Parathyroid adenoma (tissue), 2 donors: ENCODE results near the gene SRGAP2C.
"Not testable (repeated sequence)": the region's sequence is repeated elsewhere in the genome, so short reads cannot be mapped to it uniquely, and the experiment has no call there.

ENCODE experiments used
- H2AFZ ChIP-seq: fragments of 300-600 bp; sonication (generic); one replicate; pipeline ENCODE4 v1.7.0; 2017; ENCODE audit warnings: antibody characterized with exemption, mild to moderate bottlenecking
- H3K27ac ChIP-seq: fragments of 300-600 bp; sonication (generic); one replicate; pipeline ENCODE4 v1.7.0; 2017
- H3K27me3 ChIP-seq: fragments of 300-600 bp; sonication (generic); one replicate; pipeline ENCODE4 v1.7.0; 2017; ENCODE audit warnings: low read length; ENCODE audit not compliant: control insufficient read depth, insufficient read depth
- H3K36me3 ChIP-seq: fragments of 300-600 bp; sonication (generic); one replicate; pipeline ENCODE4 v1.7.0; 2017; ENCODE audit warnings: low read length; ENCODE audit not compliant: control insufficient read depth, insufficient read depth
- H3K4me1 ChIP-seq: fragments of 300-600 bp; sonication (generic); one replicate; pipeline ENCODE4 v1.7.0; 2017; ENCODE audit warnings: control low read depth
- H3K4me2 ChIP-seq: fragments of 300-600 bp; sonication (generic); one replicate; pipeline ENCODE4 v1.7.0; 2017; ENCODE audit warnings: low read length
- H3K4me3 ChIP-seq: fragments of 300-600 bp; sonication (generic); one replicate; pipeline ENCODE4 v1.7.0; 2017; ENCODE audit warnings: low read depth, low read length
- H3K79me2 ChIP-seq: fragments of 300-600 bp; sonication (generic); one replicate; pipeline ENCODE4 v1.7.0; 2017; ENCODE audit warnings: control low read depth
- H3K9ac ChIP-seq: fragments of 300-600 bp; sonication (generic); one replicate; pipeline ENCODE4 v1.7.0; 2017; ENCODE audit warnings: mild to moderate bottlenecking
- H3K9me3 ChIP-seq: fragments of 300-600 bp; sonication (generic); one replicate; pipeline ENCODE4 v1.7.0; 2017; ENCODE audit warnings: low read length; ENCODE audit not compliant: control insufficient read depth
- donor health status: primary hyperparathyroidism.

The SRGAP2C gene

GRCh38 chr1:121316081-121316480 is 131.3 kb downstream of the SRGAP2C start:
- not testable (repeated sequence) for H2AFZ ChIP-seq, H3K4me3 ChIP-seq

GRCh38 chr1:121317491-121318468 is 133.0 kb downstream of the SRGAP2C start:
- not testable (repeated sequence) for H3K9ac ChIP-seq, H3K27ac ChIP-seq, H3K36me3 ChIP-seq, H3K4me3 ChIP-seq, H3K79me2 ChIP-seq, H3K4me1 ChIP-seq, H3K9me3 ChIP-seq, H3K27me3 ChIP-seq, H2AFZ ChIP-seq, H3K4me2 ChIP-seq

More at GRCh38 chr1:121316081-121316480, 131.3 kb downstream of the SRGAP2C start:
- H3K79me2 ChIP-seq, H3K27ac ChIP-seq, H3K27me3 ChIP-seq, H3K4me1 ChIP-seq, H3K9ac ChIP-seq, H3K4me2 ChIP-seq, H3K9me3 ChIP-seq, H3K36me3 ChIP-seq: not testable (repeated sequence)

GRCh38 chr1:121318687-121319086 is 133.9 kb downstream of the SRGAP2C start:
- not testable (repeated sequence) for H3K27me3 ChIP-seq

GRCh38 chr1:121321660-121322059 is 136.9 kb downstream of the SRGAP2C start:
- H3K27ac ChIP-seq, H3K4me1 ChIP-seq, H2AFZ ChIP-seq, H3K4me2 ChIP-seq, H3K36me3 ChIP-seq, H3K9me3 ChIP-seq, H3K4me3 ChIP-seq, H3K27me3 ChIP-seq, H3K9ac ChIP-seq, H3K79me2 ChIP-seq: not testable (repeated sequence)

More at GRCh38 chr1:121318687-121319086, 133.9 kb downstream of the SRGAP2C start:
- H3K9ac ChIP-seq, H3K9me3 ChIP-seq, H3K79me2 ChIP-seq, H3K36me3 ChIP-seq, H3K4me2 ChIP-seq, H3K4me1 ChIP-seq, H2AFZ ChIP-seq, H3K27ac ChIP-seq, H3K4me3 ChIP-seq: not testable (repeated sequence)

- H3K9me3 ChIP-seq, H3K79me2 ChIP-seq, H3K4me1 ChIP-seq, H3K9ac ChIP-seq, H2AFZ ChIP-seq, H3K4me3 ChIP-seq, H3K36me3 ChIP-seq, H3K27me3 ChIP-seq, H3K27ac ChIP-seq, H3K4me2 ChIP-seq: not testable (repeated sequence)
Observed at GRCh38 chr1:121324726-121325125, 140.0 kb downstream of the SRGAP2C start.

- not testable (repeated sequence) for H3K36me3 ChIP-seq, H3K79me2 ChIP-seq, H2AFZ ChIP-seq, H3K4me2 ChIP-seq, H3K9ac ChIP-seq, H3K4me3 ChIP-seq, H3K27ac ChIP-seq, H3K4me1 ChIP-seq, H3K27me3 ChIP-seq, H3K9me3 ChIP-seq
Observed at GRCh38 chr1:121332141-121332540, 147.4 kb downstream of the SRGAP2C start.

- H3K4me2 ChIP-seq, H3K79me2 ChIP-seq, H3K9ac ChIP-seq, H2AFZ ChIP-seq, H3K36me3 ChIP-seq, H3K4me3 ChIP-seq, H3K4me1 ChIP-seq, H3K27me3 ChIP-seq, H3K9me3 ChIP-seq, H3K27ac ChIP-seq: not testable (repeated sequence)
Observed at GRCh38 chr1:121332599-121333562, 148.1 kb downstream of the SRGAP2C start.

- not testable (repeated sequence) for H3K9me3 ChIP-seq, H3K4me1 ChIP-seq, H3K27me3 ChIP-seq, H3K36me3 ChIP-seq, H3K27ac ChIP-seq, H2AFZ ChIP-seq, H3K4me2 ChIP-seq, H3K4me3 ChIP-seq, H3K9ac ChIP-seq, H3K79me2 ChIP-seq
Observed at GRCh38 chr1:121337958-121338357, 153.2 kb downstream of the SRGAP2C start.

- H3K9ac ChIP-seq, H3K27ac ChIP-seq, H3K36me3 ChIP-seq, H3K4me1 ChIP-seq, H2AFZ ChIP-seq, H3K4me3 ChIP-seq, H3K27me3 ChIP-seq, H3K79me2 ChIP-seq, H3K9me3 ChIP-seq, H3K4me2 ChIP-seq: not testable (repeated sequence)
Observed at GRCh38 chr1:121339611-121340010, 154.8 kb downstream of the SRGAP2C start.

- not testable (repeated sequence) for H3K27ac ChIP-seq
Observed at GRCh38 chr1:121343311-121343906, 158.6 kb downstream of the SRGAP2C start.

More at GRCh38 chr1:121343311-121343906, 158.6 kb downstream of the SRGAP2C start:
- not testable (repeated sequence) for H2AFZ ChIP-seq, H3K4me3 ChIP-seq, H3K79me2 ChIP-seq, H3K36me3 ChIP-seq, H3K4me1 ChIP-seq, H3K9me3 ChIP-seq, H3K27me3 ChIP-seq, H3K9ac ChIP-seq, H3K4me2 ChIP-seq
